ENCODE measurements around the gene SPATA31E1.
A peak's percentile ranks its signal among the peaks of the same experiment; 100 is the strongest.
"Not testable (repeated sequence)": the region's sequence is repeated elsewhere in the genome, so short reads cannot be mapped to it uniquely, and the experiment has no call there.

The SPATA31E1 gene

DNA sequence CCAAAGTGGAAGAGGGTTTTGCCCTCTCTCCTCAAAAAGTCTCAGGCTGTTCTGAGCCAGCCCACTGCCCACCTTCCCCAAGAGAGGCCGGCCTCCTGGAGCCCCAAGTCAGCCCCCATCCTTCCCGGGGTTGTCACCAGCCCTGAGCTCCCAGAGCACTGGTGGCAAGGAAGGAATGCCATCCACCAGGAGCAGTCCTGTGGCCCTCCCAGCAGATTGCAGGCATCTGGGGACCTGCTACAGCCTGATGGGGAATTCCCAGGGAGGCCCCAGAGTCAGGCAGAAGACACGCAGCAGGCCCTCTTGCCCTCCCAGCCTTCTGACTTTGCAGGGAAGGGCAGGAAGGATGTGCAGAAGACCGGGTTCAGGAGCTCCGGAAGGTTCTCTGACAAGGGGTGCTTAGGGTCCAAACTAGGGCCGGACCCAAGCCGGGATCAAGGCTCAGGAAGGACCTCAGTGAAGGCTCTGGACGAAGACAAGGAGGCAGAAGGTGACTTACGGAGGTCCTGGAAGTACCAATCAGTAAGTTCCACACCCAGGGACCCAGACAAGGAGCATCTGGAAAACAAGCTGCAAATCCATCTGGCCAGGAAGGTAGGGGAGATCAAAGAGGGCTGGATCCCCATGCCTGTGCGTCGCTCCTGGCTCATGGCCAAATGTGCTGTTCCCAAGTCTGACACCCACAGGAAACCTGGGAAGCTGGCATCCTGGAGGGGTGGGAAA is 3.7 kb downstream of the SPATA31E1 start:
- DNase-seq = no peak

DNA sequence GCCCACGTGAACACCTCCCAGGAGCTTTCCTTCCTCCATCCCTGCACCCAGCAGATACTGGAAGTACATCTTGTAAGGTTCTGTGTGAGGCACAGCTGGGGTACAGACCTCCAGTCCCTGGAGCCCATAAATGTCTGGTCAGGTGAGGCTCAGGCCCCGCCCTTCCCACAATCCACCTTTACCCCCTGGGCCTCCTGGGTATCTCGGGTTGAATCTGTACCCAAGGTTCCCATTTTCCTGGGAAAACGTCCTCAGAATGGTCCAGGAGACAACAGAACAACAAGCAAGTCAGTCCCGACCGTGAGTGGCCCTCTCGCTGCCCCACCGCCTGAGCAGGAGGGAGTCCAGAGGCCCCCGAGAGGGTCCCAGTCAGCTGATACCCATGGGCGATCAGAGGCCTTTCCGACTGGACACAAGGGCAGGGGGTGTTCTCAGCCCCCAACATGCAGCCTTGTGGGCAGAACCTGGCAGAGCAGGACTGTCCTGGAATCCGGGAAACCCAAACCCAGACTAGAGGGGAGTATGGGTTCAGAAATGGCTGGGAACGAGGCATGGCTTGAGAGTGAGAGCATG is 4.3 kb downstream of the SPATA31E1 start:
- DNase-seq = no peak

DNA sequence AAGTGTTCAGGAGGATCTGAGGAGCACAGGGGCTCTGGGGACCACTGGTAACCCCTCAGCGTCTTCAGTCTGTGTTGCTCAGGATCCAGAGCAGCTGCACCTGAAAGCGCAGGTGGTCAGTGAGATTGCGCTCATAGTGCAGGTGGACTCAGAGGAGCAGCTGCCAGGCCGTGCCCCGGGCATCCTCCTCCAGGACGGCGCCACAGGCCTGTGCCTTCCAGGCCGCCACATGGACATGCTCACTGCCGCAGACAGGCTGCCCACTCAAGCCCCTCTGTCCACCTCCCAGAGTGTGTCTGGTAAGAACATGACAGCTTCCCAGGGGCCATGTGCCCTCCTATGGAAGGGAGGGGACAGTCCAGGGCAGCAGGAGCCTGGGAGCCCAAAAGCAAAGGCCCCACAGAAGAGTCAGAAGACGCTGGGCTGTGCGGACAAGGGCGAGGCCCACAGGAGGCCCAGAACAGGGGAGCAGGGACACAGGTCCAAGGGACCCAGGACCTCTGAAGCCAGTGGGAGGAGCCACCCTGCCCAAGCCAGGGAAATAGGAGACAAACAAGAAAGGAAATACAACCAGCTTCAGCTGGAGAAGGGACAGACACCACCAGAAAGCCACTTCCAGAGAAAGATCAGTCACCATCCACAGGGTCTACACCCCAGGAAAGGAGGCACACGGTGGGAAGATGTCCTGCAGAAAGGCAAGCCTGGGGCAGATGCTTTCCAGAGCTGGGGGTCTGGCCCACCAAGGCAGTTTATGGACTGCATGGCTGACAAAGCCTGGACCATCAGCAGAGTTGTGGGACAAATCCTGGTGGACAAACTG is 5.2 kb downstream of the SPATA31E1 start:
- DNase-seq = no peak

DNA sequence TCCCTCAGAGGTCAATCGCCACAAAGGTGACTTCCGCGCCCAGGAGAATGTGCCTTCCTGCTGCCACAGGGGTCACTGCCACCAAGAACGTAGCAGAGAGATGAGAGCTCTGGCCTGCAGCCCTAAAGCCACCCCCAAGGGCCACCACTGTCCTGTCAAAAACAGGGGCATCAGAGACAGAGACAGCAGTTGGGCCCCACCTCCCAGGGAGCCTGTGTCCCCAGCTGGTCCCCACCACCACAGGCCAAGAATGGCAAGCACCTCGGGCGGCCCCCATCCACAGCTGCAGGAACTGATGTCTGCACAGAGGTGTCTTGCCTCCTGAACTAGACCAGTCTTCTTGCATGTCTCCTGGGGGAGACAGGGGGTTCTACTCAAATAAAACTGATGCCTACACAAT is 5.8 kb downstream of the SPATA31E1 start:
- no peak for DNase-seq

DNA sequence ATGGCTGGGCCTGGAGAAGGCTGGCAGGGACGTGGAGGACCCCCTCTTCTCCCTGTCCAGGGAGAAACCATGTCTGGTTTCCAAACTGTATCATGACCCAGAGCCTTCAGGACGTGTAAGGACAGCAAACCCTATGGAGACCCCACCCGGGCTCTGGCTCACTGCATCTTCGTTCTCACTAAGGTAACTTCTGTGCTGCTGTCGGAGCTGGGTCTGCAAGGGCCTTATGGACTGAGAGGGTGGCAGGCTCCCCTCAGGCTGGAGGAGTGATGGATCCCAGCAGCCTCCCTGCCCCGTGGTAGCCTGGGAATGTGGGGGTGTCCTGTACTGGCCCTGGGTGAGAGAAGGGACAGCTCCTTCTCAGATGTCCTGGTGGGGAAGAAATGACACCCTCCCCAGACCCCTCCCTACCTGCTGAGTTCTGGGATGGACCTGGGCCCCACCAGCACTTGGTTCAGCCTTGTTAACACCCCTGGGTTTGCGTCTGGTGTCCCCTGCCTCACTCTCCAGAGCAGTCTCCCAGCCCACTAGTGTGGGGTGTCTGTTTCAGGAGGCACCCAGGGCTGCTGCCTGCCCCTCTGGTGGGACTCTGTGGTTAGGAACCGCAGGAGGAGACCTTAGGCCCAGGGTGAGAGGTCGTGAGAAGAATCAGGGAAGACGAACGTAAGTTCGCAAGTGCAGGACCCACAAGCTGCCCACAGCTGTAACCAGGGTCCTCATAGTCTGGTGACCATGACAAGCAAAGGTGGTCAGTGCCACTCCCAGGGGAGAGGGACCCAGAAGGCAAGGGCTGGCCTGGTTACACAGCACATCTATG is 6.6 kb downstream of the SPATA31E1 start:
- DNase-seq = no peak

DNA sequence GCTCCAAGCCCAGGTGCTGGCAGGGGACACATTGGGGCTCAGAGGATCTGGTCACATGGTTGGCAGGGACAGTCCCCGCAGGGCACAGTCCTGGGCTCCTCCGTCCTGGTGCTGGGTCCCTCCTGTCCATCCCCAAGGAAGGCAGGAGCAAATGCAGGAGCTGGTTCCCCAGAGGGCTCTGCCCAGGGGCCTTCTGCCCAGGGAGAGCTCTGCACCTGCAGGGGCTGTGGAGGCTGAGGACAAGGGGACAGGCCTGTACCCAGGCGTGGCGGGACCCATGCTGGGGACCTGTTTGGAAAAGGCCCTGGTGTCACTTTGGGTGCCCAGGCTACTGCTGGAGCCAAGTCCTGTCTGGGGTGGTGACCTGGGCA is 7.2 kb downstream of the SPATA31E1 start:
- DNase-seq = no peak

DNA sequence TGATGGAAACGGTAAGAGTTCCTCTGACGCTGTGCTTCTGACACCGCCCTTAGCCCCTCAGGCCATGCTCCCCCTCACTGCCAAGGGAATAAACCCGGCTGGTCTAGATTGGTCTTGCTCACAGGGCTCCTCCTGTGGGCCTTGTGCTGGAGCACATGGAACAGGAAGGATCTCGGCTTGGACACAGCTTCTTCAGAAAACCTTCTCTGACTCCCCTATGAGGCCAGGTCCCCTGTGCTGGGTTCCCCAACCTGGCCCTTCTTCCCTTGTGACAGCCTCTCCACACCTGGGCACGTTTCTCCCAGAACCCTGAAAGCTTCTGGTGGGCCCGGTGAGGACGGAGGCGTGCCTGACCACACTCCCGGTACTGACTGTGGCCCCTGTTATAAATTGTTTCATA is 8.2 kb downstream of the SPATA31E1 start:
- DNase-seq = no peak

DNA sequence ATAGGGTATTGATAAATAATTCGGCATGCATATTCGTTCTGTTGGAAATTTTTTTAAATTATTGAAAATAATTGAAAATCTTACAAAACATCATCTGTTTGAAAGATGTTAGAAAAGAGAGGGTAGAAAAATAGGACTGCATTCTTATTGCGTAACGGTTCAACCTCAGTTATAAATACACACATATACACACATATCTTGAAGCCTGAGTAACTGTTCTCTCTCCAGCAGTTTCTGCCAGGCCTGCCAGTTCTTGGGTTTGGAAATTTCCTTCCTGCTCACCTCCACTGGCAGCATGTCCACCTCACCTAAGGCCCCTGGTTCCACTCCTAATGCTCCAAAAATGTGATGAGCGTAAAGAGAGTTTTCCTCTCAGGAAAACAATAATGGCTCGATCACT is 9.1 kb downstream of the SPATA31E1 start:
- DNase-seq = no peak

DNA sequence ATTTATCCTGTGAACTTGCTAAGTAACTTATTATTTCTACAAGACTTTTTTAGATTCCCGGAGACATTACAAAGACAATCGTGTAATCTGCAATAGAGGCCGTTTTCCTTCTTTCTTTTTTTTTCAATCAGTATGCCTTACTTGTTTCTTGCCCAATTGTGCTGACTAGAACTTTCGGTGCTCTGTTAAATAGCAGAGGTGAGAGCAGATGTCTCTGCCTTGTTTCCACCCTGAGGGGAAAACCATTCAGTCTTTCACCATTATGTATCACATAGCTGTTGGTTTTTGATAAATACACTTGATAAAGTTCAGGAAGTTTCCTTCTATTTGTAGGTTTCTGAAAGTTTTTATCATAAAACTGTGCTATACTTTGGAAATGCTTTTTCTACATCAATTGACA is 10.3 kb downstream of the SPATA31E1 start:
- DNase-seq = no peak

DNA sequence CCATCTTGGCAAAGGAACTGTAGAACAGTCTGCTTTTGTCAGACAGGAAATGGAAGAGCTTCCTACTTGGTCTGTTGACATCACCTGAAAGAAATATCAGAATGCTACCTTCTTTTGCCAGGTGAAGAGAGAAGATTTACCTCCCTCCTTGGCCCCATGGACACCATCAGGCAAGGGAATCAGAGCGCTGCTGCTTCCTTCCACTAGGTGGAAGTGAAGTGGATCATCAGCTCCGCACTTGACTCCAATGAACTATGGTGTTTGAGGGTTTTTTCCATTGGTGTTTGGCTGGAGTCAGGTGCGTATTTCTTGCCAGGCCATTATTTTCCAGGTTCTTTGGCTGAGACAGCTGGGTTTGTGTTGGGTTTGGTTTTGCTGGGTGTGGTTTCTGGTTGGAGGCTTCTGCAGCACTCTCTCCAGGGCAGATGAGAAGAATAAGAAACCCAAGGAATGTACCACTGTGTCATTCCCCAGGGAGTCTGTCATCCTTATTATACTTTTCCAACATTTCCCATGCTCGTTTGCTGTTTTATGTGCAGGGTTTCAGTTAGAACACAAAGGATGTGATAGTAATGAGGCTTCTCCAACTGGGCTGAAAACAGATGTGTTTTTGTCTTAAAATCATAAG is 12.4 kb downstream of the SPATA31E1 start:
- no peak for DNase-seq

DNA sequence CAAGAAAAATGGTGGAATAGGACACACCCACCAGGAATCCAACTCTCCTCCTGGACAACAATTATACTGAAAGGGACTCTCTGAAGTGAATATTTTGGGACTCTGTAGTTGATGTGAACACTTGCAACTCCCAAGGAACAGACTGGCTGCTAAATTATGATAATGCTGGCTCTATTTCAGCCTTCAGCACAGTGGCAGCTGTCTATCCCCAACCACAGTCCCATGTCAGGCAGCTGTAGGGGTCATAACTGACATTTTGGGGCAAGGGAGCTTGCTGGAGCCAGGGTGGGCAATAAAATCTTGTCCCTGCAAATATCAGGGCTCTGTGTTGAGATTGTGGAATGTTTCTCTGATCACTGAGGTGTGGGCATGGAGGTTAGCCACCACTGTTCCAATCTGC is 14.2 kb downstream of the SPATA31E1 start:
- DNase-seq = no peak

DNA sequence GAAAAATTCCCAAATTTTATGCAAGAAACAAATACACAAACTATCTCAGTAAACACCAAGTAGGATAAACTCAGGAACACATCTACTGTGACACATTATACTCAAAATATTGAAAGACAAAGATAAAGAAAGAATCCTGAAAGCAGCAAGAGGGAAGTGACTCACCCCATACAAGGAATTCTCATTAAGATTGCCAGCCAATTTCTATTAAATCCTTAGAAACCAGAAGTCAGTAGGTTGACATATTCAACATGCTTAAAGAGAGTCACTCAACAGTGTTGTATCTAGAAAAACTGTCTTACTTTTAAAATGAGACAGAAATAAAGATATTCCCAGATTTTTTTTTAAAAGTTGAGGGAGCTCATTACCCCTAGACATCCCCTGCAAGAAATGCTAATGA is 15.5 kb downstream of the SPATA31E1 start:
- no peak for DNase-seq

DNA sequence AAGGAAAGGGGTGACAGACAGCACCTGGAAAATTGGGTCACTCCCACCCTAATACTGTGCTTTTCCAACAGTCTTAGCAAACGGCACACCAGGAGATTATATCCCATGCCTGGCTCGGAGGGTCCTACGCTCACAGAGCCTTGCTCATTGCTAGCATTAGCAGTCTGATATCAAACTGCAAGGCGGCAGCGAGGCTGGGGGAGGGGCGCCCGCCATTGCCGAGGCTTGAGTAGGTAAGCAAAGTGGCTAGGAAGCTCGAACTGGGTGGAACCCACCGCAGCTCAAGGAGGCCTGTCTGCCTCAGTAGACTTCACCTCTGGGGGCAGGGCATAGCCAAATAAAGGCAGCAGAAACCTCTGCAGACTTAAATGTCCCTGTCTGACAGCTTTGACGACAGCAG is 19.7 kb downstream of the SPATA31E1 start:
- not testable (repeated sequence) for DNase-seq

DNA sequence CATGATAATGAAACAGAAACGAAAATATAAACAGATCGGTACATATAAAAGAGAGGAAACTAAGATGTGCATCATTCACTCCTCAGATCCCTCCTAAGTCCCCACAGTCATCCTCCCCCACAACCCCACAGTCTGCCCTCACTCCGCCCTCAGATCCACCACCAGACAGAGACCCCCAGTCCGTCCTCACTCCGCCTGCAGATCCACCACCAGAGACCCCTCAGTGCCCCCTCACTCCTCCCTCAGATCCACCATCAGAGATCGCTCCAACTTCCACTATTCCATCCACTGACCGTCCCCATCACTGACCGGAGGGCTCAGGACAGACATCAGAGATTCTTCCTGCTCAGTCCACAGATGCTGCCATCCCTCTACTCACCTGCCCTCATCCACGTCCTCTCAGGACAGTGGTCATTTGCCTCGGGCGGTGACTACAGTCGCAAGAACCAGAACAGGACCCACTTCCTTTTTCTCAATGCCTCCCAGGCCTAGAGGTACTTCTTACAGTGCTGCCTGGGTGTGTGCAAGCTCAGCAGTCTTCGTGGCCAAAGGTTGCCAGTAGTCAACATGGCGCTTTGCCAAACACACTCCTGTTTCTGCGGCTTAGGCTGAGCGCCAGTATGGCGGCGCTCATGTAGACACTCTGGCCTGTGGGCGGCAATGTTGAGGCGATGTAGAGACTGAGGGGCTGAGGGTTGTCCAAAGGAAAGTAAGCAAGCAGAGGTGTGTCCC is 26.8 kb downstream of the SPATA31E1 start:
- DNase-seq = peak; percentile 75

DNA sequence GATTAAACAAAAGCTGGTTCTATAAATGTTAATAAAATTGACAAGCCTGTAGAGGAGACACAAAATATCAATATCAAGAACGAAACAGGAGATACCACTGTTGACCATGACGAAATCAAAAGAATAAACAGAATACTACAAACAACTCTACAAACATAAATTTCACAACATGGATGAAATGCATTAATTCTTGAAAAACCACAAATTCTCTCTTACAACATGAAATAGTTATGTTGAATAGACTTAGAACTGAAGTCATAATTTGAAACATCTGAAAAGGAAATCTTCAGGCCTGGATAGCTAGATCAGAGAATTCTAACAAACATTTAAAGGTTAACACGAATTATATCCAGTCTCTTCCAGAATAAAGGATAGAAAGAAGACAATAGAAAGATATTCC is 28.1 kb downstream of the SPATA31E1 start:
- DNase-seq = no peak

DNA sequence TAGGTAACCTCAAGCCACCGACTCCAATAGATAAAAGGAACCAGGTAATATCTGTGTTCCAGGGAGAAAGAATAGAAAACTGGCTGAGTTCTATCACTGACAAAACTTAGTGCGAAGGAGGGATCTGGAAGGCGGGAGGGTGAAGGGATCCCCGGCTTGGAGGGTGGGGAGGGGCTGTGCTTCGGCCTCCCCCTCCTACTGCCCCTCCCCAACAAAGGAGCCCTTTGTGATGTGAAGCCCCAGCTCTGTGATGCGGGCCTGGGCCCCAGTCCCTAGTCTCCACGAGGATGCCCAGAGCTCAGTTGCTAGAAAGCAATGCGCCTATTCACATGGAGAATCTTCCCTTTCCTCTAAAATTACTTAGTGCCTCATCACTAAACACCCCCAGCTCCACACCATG is 35.0 kb downstream of the SPATA31E1 start, which contains the start of gene SPATA31C1:
SPATA31C1 (plus strand) TSS at position 301 of the 400 bp plus-strand sequence.
- DNase-seq = not testable (repeated sequence)

DNA sequence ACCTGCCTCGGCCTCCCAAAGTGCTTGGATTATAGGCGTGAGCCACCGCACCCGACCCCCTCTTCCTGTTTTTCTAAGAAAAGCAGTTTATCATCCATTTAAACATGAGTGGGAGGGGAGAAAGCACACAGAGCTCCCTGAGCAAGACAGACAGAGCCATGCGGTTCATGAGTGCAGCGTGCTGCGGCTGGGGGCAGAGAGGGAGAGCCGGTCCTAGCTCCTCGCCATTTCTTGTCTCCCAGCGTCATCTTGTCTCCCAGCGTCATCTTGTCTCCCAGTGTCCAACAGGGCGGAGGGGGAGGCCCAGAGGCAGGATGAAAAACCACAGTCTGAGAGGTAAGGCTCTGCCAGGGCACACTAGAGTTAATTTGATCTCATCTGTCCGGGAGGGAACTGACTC is 36.3 kb downstream of the SPATA31E1 start:
- not testable (repeated sequence) for DNase-seq

DNA sequence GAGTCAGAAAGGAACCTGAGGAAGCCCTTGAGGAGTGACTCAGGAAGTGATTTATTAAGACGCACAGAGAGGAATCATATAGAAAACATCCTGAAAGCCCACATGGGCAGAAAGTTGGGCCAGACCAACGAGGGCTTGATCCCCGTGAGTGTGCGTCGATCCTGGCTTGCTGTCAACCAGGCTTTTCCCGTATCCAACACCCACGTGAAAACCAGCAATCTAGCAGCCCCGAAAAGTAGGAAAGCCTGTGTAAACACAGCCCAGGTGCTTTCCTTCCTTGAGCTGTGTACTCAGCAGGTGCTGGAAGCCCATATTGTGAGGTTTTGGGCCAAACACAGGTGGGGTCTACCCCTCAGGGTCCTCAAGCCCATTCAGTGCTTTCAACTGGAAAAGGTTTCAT is 38.9 kb downstream of the SPATA31E1 start:
- DNase-seq = not testable (repeated sequence)

DNA sequence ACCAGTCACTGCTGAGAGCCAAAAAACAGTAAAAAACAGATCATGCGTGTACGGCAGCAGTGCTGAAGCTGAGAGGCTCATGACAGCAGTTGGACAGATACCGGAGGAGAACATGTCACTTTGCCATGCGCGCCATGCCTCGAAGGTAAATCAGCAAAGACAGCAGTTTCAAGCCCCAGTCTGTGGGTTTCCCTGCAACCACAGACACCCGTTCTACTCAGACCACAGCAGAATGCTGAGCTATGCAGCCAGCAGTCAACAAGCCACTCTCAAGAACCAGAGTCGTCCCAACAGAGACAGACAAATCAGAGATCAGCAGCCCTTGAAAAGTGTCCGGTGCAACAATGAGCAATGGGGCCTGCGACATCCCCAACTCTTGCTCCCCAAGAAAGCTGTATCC is 40.3 kb downstream of the SPATA31E1 start:
- not testable (repeated sequence) for DNase-seq

DNA sequence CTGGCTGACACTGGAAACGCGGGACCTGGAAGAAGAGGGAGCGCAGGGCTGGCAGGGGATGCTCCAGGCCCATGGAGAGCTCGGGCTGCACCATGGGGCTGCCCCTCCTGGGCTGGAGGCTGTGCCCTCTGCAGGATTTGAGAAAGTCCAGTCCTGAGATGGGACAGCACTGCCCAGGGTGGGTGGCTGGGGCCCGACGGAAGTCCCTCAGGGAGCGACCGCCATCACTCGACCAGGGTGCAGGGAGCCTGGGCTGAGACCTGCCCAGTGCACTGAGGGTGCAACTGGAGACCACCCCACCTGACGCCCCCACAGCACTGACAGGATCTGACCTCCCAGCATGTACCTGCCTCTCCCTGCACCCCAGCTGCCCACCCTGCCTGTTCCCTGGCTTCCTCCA is 42.2 kb downstream of the SPATA31E1 start:
- not testable (repeated sequence) for DNase-seq

DNA sequence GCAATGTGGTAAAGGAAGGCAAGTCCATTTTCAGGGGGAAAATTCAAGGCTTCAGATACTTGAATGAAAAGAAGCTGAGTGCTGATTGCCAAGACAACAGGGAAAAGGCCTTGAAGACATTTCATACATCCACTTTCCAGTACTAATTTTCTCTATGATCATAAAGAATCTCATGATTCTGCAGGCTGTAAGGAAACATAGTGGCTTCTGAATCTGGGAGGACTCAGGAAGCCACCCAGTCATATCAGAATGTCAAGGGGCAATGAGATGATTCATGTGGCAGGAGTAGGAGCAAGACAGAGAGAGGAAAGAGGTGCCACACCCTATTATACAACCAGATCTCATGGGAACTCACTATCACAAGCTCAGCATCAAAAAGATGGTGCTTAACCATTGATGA is 46.5 kb downstream of the SPATA31E1 start:
- not testable (repeated sequence) for DNase-seq

DNA sequence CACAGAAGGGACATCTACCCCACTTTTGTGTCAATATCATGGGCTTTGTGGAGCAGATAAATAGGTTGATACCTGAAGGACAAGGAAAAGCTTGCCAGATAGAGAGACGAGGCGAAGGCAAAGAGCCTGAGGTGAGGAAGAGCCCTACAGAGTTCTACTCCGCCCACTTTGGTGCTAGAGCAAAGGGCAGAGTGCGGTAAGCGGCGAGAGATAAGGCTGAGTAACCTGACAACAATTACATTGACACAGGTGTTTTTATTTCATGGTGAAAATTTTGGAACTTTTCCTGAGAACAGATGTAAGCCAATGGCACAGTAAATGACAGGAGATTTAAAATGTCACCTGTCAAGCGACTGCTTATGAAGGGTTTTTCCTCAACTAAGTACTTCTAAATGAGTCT is 51.8 kb downstream of the SPATA31E1 start:
- not testable (repeated sequence) for DNase-seq
